IPS-NIHi7 (cell line): ENCODE results near the gene DNPH1.

ENCODE experiments used
- DNase-seq: peaks from one replicate; pipeline ENCODE4 v3.0.0; 2012; ENCODE audit warnings: mixed read lengths; ENCODE audit errors: extremely low spot score

Gene DNPH1

DNA sequence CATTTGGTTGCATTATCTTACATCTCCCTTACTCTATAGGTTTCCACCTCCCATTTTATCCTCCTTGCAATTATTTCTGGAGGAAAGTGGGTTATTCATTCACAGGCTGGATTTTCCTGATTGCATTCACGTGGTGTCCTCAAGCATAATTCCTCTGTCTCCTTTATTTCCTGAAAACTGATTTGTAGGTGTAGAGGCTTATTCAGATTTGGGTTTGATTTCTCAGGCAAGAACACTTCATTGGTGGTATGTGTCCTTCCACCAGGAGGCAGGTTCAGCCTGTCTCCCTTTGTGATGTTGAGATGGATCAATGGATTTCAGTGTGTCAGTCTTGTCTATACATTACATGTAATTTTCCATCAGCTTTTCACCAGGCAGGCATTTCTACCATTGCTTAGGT, 17.3 kb downstream of the DNPH1 start:
- no peak for DNase-seq

DNA sequence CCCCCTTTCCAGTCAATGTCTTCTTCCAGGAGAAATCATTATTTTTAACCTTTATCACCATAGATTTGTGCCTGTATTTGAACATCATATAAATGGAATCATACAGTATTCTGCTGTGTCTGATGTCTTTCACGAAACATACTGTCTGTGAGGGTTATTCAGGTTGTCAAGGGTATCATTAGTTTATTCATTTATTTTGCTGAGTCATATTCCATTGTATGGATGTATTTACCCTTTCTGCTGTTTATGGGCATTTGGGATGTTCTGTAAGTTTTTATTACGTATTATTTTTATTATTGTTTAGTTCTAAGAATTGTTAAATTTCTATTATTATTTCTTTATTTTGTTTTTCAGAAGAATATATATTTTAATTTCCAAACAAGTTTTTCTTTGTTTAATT, 22.0 kb downstream of the DNPH1 start:
- DNase-seq = no peak

DNA sequence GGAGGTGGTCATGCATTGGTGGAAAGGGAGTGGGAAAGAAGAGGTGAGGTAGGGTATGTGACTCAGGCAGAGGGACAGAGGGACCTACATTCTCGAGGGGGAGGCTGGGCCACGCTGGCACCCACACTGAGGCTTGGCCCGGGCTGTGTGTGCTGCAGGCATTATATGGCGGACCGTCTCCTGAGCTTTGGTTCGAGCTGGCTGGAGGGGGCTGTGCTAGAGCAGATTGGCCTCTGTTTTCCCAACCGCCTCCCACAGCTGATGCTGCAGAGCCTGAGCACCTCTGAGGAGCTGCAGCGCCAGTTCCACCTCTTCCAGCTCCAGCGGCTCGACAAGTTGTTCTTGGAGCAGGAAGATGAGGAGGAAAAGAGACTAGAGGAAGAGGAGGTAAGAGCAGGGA, 23.4 kb downstream of the DNPH1 start:
- DNase-seq = no peak

DNA sequence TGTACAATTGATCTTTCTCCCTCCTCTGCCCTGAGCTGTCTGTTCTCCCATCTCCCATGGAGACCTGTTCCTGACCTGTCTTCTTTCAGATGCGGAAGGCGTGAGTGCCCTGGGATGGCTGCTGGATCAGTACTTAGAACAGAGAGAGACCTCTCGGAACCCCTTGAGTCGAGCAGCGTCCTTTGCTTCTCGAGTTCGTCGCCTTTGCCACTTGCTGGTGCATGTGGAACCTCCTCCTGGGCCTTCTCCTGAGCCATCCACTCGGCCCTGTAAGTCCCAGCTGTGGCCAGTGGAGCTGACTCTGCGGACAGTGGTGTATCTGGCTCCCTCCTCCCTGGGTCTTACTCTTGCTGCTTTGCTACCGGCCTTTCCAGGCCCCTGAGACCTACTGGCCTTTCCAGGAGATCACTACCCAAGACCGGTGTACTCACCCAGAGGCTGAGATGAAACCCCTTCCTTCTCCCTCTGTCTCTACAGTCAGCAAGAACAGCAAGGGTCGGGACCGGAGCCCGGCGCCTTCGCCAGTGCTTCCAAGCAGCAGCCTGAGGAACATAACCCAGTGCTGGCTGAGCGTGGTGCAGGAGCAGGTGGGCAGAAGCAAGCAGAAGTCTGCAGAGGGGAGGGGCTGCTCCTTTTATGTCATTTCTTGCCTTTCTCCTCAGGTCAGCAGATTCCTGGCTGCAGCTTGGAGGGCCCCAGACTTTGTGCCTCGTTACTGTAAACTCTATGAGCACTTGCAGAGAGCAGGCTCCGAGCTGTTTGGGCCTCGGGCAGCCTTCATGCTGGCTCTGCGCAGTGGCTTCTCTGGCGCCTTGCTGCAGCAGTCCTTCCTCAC, 24.8 kb downstream of the DNPH1 start:
- DNase-seq = no peak

DNA sequence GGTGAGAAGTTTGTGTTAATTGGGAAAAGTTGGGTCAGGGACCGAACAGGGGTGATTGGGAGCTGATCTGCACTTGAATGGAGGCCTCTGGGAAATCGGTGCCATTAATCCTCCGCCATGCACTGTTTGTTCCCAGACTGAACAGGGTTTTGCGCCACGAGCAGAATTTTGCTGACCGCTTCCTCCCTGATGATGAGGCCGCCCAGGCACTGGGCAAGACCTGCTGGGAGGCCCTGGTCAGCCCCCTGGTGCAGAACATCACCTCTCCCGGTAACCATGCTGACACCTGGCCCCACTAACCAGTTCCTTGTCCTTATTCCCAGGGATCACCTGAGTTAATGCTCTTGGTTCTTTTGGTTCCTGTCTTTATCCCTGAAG, 25.6 kb downstream of the DNPH1 start:
- DNase-seq = no peak

DNA sequence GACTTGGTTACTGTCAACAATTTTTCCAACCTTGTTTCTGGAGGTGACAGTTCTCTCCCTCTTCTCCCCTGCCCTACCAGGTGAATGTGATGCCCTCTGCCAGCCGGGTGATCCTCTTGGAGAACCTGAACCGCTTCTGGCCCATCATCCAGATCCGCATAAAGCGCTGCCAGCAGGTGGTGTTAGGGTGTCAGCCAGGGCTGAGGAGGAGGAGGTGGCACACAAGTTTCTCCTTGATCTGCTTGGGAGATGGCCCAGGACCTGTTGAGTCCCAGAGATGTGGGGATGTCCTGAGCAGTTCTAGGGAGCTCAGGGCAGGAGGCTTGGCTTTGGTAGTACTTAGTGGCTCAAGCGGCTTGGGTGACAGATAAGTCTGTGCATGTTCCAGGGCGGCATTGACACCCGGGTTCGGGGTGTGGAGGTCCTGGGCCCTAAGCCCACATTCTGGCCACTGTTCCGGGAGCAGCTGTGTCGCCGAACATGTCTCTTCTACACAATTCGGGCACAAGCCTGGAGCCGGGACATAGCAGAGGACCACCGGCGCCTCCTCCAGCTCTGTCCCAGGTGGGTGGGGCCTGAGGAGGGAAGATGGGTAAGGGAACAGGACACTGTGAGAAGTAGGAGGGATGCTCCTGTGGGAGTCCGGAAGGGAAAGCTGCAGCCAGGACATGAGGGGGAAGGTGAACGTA, 26.1 kb downstream of the DNPH1 start:
- no peak for DNase-seq

DNA sequence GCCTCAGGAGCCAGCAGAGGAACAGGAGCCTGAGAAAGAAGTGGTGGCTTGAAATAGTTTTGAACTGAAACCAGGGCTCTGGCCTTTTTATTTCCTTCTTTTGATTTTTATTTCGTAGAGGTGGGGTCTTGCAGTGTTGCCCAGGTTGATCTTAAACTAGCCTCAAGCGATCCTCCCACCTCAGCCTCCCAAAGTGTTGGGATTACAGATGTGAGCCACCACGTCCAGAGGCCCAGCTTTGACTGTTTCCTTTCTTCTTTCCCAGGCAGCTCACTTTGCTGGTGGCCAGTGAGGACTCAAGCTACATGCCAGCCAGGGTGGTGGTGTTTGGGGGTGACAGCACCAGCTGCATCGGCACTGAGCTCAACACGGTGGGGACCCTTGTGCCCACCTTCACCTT, 26.8 kb downstream of the DNPH1 start:
- no peak for DNase-seq

DNA sequence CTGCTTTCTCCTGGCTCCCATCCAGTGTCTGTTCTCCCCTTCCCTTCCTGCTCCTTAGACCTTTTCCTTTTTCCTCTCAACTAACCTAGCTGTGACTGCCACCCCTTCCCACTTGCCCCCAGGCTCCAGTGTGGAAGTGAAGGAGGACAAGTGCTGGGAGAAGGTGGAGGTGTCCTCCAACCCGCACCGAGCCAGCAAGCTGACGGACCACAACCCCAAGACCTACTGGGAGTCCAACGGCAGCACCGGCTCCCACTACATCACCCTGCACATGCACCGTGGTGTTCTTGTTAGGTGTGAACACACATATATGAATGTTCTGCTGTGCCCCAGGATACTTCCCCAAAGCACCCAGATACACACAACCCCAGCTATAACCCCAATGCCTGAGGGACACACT, 28.7 kb downstream of the DNPH1 start:
- DNase-seq = no peak

DNA sequence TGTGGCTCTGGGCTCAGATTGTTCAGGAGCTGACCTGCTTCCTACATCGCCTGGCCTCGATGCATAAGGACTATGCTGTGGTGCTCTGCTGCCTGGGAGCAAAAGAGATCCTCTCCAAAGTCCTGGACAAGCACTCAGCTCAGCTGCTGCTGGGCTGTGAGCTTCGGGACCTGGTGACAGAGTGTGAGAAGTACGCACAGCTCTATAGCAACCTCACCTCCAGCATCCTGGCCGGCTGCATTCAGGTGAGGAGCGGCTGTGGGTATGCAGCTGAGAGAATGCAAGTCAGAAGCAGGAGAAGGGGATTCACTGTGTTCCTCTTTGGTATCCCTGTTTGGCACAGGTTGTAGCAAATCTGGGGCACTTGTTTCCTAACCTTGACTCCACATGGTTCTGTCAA, 29.4 kb downstream of the DNPH1 start:
- DNase-seq = no peak

DNA sequence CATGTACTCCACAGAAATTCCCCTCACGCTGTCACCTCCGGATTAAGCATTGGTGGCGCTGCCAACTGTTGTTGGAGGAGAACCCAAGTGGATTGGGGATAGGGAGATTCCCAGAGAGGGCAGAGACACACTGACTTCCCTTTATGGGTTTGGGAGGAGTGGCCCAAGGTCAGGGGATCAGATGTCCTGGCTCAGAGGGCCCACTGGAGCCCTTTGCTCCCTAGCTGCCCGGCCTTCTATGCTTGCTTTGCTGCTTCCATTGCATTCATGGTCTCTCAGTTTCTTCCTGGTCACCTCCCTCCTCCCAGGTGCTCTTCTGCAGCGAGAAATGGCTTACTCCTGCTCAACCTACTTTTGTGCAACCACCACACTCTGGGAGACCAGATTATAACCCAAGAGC, 32.9 kb downstream of the DNPH1 start:
- no peak for DNase-seq

DNA sequence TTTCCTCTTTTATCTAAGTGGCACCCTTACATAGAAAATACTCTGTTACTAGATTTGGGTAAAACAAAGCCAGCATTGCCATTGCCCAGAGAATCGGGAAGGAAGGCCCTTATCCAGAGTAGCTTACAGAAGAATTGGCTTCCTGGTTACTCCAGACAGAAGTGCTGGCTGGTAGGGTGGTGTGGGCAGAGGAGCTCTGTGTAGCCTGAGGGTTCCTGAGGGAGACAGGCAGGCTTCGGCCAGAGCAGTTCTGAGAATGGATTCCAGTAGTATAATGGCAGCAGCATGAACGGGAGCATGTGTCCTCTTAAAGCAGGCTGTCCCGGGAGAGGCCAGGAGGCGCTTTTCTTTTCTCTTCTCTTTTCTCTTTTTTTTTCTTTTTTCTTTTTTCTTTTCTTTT, 35.4 kb downstream of the DNPH1 start:
- no peak for DNase-seq

DNA sequence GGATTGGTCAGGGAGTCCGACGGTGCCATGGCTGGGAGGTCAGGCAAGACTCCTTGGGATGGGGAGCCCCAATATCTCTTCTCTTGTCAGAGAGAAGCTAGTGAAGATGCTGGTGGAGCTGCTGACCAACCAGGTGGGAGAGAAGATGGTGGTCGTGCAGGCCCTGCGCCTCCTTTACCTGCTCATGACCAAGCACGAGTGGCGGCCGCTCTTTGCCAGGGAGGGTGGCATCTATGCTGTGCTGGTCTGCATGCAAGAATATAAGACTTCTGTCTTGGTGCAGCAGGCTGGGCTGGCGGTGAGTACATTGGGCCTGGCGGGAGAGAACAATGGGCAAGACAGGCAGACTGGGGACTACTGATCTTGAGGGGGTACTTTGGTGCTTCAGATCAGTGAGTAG, 36.4 kb downstream of the DNPH1 start:
- no peak for DNase-seq

DNA sequence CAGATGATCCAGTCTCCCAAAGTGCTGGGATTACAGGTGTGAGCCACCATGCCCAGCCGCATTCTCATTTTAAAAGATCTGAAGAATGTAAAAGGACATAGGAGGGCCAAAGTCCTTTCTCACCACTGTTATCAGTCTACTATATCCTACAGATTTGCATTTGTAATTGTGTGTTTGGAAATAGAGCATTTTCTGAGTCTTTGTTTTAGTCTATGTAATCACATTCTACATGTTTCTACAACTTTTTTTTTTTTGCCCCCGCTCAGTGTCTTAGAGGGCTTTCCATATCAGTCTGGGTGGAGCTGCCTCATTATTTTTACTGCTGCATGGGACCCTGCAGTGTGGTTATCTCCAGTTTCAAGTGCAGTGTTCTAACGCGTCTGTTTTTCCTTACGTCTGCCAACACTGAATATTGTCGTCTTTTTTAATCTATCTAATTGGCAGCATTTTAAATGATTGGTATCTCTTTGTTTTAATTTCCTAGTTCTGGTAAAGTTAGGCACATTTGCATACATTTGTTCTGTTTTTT, 39.4 kb downstream of the DNPH1 start:
- DNase-seq = no peak

DNA sequence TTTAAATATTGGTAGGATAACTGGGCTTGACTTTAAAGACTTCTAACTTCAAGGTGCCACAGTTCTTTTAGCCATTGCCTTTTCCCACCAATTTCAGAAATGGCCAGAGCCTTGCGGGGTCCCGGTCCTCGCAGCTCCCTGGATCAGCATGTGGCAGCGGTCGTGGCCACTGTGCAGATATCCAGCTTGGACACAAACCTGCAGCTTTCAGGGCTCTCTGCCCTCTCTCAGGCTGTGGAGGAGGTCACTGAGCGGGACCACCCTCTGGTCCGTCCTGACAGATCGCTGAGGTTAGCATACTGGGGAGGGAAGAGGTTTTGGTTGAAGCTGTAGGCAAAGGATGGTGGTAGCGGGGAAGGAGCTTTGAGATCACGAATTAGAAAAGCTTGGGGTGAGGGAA, 40.9 kb downstream of the DNPH1 start:
- no peak for DNase-seq

DNA sequence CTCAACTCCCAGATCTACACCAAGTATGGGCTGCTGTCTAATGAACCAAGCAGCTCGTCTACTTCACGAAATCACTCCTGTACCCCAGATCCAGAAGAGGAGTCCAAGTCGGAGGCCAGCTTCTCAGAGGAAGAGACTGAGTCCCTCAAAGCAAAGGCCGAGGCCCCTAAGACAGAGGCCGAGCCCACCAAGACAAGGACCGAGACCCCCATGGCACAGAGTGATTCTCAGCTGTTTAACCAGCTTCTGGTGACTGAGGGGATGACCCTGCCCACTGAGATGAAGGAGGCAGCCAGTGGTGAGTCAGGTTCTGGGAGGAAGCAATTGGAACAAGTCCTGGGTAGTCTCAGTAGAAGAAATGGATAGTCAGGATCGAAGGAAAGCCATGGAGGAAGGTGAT, 41.5 kb downstream of the DNPH1 start:
- DNase-seq = no peak

DNA sequence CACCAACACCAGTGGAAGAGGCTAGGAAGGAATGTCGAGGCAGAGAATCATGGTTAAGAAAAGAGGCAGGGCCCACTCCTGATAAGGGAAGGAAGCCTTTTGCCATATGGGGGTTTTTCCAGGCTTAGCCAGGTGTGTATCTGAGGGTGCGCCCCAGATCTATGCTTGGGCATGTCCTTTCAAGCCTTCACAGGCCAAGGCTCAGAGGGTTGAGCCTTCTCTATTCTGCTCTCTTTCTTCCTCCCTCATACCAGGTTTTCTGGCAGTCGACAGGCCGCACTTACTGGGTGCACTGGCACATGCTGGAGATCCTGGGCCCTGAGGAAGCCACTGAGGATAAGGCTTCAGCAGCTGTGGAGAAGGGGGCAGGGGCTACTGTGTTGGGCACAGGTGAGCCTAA, 42.6 kb downstream of the DNPH1 start:
- DNase-seq = no peak

DNA sequence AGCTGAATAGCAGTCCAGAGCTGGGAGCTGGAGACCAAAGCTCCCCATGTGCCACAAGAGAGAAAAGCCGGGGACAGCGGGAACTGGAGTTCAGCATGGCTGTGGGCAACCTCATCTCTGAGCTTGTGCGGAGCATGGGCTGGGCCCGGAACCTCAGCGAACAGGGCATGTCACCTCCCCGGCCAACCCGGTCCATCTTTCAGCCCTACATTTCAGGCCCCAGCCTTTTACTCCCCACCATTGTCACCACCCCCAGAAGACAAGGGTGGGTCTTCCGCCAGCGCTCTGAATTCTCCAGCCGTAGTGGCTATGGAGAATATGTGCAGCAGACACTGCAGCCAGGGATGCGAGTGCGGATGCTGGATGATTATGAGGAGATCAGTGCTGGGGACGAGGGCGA, 43.3 kb downstream of the DNPH1 start:
- DNase-seq = no peak

DNA sequence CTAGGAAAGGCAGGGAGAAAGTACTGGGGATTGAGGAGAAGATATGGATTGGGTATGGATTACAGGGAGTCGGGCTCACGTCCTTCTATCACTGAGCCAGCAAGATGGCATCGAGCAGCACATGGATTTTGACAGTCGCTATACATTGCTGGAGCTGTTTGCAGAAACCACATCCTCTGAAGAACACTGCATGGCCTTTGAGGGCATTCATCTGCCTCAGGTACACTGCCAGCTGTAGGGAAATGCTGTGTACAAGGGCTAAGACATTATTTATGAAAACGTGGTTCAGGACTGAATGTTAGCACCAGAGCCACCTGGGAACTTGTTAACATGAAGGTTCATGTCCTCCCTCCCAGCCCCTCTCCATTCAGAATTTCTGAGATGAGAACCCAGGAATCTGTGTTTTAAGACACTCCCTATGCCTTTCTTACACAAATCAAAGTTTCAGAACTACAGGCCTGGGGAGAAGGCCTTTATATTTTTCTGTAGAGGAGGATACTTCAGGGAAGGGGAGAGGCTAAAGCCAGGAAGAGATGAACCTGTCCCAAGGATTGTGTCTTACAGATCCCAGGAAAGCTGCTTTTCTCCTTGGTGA, 43.8 kb downstream of the DNPH1 start:
- no peak for DNase-seq

DNA sequence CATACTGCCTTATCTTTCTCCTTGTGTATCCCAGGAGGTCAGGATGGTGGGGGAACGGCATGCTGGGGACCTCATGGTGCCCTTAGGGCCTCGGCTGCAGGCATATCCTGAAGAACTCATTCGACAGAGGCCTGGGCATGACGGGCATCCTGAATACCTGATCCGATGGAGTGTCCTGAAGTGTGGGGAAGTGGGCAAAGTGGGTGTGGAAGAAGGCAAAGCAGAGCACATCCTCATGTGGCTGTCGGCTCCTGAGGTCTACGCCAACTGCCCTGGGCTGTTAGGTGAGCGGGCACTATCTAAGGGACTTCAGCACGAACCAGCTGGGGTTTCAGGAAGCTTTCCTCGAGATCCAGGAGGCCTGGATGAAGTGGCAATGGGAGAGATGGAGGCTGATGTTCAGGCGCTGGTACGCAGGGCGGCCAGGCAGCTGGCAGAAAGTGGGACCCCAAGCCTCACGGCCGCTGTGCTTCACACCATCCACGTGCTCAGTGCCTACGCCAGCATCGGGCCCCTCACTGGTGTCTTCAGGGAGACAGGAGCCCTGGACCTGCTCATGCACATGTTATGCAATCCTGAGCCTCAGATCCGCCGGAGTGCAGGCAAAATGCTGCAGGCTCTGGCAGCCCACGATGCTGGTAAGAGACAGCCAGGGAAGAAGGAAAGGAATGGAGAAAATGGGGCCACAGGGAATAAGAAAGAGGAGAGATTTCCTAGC, 44.9 kb downstream of the DNPH1 start:
- DNase-seq = no peak

DNA sequence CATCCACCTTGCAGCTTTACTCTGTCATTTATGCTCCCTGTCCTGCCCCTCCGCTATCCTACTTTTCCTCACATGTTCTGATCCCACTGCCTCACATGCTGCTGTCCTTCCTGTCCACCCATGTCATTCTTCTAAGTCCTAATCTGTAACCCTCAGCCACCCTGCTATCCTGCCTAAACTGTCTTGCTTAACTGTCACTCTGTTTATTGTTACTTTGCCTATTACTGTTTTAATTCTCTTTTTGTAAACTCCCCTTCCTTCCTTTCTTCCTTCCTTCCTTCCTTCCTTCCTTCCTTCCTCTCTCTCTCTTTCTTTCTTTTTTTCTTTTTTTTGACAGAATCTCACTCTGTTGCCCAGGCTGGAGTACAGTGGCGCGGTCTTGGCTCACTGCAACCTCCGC, 45.8 kb downstream of the DNPH1 start:
- DNase-seq = no peak

DNA sequence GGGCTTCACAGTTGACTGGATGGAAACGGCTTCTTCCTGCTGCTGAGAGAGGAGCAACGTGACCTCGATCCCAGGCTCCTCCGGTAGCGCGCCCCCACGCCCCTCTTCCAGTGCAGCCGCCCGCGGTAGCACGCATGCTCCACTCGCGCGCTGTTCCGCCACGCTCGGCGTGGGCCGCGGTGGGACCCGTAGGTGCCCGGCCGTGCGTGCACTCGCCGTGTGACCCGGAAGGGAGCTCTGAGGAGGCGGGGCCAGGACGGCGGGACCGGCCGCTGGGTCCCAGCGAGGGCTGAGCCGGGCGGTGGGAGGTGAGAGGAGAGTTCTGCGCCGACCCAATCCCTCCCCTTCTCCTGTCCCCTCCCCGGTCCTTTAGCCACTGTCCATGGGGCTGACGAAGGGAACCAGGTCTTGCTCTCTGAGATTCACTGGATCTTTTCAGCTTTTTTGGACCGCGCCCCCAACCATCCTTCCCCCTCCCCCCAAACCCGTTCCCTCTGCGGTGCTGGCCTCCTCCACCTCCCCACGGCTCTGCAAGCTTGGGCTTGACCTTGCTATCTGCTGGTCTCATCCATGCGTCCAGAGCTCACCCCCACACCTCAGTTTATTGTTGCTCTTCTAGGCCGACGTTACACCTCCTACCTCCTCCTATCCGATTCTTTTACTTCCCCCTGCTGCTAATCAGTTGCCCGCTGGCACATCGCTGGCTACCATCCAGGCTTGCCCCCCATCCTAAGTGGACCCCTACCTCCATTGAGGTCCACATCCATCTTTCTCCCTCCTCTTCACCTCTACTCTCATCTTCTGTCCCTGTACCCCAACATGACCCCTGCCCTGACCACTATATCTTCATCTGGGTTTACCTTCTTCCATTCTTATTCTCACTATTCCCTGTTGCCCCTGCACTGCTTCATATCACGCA, 47.1 kb downstream of the DNPH1 start, which contains the start of gene CUL9:
TSS of gene CUL9 (plus strand) at position 255 of the 919 bp plus-strand sequence. CDS start 2,115 bp downstream, outside the sequence.
- DNase-seq = peak; percentile 80
